ENCODE measurements around the gene TAF5L. TPM values are rescaled to one million over a fixed set of nuclear protein-coding genes. Genes with fewer than 3 reads are reported as not detected.
A peak's percentile ranks its signal among the peaks of the same experiment; 100 is the strongest.
"Not testable (repeated sequence)": the region's sequence is repeated elsewhere in the genome, so short reads cannot be mapped to it uniquely, and the experiment has no call there.

Gene TAF5L
- total RNA-seq, 1 donor from 2014 or later = 28.2 TPM

DNA sequence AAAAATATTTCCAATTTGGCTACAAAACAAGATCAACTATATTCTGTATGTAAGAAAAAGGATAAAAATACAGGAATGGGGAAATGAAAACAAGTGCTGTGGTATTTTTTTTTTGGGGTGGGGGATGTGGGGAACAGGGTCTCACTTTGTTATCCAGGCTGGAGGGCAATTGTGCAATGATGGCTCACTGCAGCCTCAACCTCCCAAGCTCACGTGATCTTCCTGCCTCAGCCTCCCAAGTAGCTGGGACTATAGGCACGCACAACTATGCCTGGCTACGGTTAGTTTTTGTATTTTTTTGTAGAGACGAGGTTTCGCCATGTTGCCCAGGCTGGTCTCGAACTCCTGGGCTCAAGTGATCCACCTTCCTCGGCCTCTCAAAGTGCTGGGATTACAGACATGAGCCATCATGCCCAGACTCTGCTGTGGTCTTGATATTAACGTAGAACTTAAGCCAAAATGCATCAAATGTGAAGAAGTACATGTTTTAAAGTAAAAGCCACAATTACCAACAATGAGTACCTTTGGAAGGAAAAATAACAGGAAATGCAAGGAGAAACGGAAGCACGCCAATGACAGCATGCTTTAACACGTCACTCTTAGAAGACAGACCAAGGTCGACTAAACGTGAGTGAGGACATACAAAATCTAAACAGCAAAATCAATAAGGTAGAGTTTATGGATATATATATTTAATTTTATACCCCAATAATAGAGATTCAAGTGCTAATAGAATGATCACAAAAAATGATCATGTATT lies 58.6 kb downstream of the TAF5L start:
- no peak for DNase-seq

DNA sequence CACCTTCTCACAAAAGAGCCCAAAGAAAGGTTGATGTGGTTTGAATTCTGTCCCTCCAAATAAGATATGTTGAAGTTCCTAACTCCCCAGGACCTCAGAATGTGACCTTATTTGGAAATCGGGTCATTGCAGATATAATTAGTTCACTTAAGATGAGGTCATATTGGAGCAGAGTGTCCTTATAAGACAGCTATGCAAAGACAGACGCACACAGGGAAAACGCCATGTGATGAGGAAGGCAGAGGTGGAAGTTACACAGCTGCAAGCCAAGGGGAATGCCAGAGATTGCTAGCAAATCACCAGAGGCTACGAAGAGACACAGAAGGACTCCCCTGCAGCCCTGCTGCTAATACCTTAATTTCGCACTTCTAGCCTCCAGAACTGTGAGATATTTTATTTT lies 62.2 kb downstream of the TAF5L start:
- no peak for DNase-seq

DNA sequence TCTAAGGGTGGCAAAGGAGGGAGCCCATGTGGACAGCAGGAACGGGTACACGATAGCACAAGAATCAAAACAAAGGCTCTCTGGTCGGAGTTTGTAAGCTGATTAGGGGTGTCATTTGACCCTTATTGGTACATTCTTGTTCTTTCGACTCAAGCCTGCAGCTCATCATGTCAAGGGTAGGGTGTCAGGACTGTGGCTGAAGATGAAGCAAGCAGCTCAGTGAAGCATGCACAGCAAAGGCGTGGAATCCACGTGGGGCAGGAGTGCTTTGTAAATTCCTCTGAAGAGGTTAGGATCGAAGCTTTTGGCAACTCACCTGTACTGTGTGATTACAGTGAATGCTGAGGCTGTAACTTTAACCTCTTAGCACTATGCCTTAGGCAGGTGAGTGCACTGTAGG lies 62.7 kb downstream of the TAF5L start:
- no peak for DNase-seq

DNA sequence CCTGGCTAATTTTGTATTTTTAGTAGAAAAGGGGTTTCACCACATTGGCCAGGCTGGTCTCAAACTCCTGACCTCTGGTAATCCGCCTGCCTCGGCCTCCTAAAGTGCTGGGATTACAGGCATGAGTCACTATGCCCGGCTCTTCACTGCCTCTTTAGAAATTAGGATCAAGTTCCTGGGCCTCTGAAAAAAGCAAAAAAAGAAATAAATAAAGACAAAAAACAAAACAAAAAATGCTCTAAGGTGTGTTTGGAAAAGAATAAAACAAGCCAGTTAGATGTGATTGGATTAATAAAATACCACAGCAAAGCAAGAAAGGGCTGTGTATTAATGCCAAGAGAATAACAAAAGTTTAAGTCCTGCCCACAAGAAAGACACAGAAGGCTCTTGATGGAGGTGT lies 63.2 kb downstream of the TAF5L start:
- DNase-seq = no peak

DNA sequence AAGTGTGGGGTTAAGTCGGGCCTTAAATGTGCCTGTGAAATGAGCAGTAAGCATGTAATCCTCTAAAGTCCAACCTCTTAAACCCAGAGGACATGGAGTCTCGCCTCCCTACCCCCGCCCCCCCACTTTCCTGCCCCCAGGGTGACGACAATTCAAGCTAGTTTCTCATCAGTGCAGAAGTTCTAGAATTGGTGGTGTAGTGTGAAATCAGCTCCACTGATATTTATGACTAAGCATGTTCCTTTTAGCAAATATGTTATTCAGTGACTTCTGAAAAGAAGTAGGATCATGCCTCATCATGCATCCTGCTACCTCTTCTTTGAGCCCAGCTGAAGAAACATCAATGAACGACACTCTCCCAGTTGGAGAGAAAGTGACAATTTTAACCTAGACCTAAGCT lies 64.8 kb downstream of the TAF5L start:
- DNase-seq = no peak

DNA sequence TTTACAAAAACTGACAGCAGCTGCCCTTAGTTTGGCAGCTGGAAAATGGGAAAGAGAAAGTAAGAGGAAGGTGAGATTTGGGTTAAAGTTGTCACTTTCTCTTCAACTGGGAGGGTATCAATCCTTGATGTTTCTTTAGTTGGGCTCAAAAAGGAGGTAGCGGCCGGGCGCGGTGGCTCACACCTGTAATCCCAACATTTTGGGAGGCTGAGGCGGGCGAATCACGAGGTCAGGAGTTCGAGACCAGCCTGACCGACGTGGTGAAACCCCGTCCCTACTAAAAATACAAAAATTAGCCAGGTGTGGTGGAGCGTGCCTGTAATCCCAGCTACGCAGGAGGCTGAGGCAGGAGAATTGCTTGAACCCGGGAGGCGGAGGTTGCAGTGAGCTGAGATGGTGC lies 65.8 kb downstream of the TAF5L start:
- DNase-seq = not testable (repeated sequence)

DNA sequence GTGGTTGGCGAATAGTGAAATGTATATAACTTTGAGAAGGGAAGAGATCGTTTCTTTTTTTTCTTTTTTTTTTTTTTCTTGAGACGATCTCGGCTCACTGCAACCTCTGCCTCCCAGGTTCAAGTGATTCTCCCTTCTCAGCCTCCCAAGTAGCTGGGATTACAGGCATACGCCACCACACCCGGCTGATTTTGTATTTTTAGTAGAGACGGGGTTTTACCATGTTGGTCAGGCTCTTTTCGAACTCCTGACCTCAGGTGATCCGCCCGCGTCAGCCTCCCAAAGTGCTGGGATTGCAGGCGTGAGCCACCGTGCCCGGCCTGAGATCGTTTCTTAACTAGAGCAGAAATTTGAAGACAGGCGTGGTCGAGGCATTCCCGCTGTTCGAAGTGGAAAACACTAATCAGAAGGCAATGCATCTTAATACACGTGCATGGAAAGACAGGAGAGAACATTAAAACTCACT lies 66.6 kb downstream of the TAF5L start:
- not testable (repeated sequence) for DNase-seq

DNA sequence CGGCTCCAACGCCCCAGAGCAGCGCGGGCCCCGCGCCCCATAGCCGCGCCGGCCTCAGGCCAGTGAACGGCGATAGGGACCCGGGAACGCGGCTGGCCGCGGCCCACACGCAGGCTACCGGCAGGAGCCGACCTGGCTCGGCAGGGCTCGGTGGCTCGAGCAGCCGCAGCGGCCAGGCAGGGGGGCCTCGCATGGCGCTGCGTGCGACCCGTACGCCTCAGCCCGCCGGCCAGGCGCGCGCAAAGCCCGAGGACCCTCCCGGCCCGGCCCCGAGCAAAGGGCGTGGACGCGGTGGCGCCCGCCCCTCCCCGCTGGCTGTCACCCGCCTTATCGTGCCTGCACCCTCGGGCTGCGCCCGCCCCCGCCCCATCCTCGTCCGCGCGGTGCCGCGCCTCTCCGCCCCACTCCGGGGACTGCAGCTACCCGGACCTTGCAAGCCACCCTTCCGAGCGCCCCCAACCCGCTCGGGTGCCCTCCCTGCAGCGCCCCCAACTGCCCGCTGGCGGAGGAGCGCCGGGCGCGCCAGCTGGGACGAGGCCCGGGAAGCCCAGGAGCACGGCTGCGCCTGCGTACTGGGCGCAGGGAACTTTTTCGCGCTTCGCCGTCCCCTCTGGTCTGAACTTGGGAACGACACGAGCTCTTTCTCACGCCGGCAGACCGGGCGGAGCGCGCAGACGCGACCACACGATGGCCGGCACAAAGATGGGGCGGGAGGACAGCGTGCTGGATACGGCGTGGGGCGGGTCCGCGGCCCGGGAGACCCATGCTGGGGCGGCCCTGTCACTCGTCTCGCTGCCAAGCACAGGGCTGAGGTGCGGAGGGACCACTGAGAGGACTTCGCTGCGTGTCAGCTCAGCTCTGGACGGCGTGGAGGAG lies 67.2 kb downstream of the TAF5L start, which contains the start of gene ABCB10:
ABCB10 (minus strand) TSS at position 248 of the 876 bp plus-strand sequence; CDS start at position 193, 55 bp downstream.
- peak; percentile 95 for DNase-seq

DNA sequence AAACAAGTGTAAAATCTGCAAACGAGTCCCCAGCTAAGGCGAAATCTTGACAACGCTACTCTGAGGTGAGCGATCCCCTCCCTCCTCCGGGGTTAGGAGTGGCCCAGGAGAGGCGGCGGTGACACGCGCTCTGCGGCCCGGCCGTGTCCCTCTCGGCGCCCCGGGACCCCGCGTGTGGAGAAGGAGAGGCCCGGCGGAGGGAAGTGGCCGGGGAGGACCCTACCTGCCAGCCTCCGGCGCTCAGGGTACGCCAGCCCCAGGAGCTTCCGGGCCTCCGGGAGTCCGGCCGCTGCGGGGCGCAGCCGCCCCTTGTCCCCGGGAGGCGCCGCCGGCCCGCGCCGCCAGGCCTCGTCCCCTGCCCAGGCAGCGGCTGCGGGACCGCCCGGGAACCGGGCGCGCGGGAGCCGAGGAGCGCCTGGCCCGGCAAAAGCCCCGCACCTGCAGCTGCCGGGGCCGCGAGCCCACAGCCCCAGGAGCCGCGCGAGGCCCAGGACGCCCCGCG lies 68.0 kb downstream of the TAF5L start:
- peak; percentile 35 for DNase-seq

DNA sequence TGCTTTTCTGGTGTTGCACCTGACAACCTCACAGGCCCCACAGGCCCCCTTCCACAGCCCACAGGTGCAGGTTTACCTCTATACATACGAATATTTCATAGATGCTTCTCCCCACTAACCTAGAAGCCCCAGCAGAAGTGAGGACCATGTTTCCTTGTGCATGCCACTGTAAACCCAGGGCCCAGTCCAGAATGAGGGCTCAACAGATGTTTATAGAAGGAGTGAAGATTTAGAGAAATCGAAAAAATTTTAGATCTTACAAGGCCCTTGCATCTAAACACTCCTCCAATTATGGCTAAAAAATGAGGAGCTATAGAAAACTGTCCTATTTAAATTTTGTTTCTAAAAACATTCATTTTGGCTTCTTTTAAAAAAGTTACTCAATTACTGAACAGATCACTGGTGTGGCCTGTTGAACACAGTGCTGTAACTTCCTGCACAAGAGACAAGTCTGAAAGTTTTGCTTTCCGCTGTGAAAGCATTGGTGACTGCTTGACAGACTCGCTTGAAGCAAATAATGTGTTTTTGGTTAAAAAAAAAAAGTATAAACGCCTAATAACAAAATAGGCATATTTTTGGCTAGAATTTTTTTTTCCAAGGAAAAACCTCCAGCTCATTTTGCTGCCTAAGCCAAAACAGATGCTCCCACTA lies 68.6 kb downstream of the TAF5L start:
- DNase-seq = no peak

DNA sequence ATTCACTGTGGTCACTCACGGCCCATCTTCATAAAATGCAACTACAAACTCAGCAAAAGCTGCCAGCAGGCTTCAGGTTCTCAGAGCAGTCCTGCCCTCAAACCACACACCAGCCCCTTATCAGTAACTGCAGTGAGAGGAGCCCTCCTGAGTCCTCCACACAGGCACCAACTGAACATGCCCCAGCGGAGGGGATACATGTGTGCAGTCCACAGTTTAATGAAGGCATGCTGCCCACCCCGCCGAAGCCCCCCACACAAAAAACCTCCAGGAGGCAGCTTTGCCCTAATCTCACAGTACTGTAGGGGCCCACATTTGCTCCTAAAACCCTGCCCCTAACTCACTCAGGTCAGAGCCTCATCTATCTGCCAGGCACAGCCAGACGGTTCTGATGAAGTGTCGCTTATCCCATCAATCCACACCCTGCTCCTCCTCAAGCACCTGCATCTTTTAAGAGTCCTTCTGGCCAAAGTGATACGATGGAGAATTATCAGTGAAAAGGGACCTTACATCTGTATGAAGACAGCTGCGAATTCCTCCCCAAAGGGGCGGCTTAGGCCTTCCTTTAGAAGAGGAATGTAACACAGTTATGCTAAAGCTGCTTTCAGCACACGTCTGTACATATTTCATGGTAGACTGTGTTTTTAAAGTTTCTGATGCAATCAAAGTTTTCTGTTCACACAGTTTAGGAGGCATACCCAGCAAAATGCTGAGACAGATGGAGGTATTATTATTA lies 70.9 kb downstream of the TAF5L start:
- no peak for DNase-seq

DNA sequence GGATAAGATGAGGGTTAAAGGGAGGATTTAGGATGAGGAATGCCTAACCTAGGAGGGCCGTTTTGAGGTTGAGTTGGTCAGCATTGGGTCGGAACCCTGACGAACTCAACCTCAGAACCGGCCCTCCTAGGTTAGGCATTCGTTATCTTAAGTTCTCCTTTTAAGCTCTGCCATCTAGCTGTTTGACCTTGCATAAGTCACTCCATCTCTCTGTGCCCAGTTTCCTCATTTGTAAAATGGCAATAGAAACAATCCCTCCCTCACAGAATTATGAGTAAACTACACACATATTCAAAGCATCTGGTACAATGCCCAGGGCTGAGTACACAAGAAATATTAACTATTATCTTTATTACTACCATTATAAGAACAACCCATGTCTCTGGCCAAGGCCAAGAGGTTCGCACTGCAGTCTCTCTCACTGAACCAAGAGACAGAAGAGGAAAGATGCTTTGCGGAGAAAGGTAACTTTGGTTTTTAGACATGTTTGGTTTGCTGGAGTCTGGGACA lies 72.2 kb downstream of the TAF5L start:
- DNase-seq = no peak

DNA sequence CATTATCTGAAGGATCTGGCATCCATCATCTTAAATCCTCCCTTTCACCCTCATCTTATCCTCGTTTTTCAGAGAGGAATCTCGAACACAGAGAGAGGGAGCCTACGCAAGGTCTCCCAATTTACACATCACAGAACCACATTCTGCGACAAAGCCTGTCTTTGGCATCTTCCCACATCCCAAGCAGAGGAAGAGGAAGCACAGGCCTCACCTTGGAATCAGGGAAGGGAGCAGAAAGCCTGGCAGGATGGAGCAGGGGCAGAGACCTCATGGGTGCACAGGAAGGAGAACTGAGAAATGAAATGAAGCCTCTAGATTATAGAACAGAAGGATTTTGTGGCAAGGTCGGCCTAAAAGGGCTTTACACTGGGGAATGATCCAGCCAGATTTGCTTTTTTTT lies 73.2 kb downstream of the TAF5L start:
- no peak for DNase-seq

DNA sequence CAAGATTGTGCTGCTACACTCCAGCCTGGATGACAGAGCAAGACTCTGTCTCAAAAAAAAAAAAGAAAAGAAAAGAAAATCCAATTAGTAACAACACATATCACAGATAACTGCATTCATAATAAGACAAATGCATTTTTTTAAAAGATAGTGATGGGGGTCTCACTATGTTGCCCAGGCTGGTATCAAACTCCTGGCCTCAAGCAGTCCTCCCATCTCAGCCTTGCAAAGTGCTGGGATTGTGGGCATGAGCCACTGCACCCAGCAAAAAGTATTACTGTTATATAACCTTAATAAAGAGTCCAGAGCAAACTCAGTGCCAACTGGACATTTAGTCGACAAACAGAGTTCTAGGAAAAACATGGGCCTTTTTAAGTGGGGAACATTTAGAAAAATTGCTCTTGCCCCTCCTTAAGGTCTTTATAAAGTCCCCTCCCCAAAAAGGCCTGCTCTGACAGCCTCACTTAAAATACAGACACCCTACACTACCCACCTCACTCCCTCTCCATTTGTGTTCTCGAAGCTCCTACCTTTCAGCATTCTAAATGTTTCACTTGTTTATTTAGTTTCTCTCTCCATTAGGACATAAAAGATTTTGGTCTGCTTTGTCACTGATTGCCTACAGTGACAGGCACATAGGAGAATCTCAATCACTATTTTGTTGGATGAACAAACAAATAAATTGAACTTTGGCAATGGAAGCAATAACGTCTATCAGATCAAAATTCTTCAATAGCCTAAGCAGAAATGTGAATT lies 74.9 kb downstream of the TAF5L start:
- no peak for DNase-seq

DNA sequence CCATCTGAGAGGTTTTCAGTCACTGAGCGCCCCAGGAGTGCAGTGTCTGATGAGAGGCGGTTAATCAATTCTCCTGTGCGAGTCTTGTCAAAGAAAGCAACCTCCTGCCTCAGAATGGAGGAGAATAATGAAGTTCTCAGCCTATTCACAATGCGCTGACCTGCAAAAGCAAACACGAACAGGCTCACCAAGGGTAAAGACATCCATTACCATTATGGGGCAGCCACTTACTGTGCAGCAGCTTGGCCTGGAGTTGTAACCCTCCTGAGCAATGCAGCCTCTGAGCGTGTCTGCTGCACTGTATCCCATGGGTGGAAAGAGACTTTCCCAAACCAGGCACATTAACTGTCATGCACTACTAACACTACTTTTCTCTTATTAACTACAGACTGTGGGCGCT lies 78.4 kb downstream of the TAF5L start:
- no peak for DNase-seq

DNA sequence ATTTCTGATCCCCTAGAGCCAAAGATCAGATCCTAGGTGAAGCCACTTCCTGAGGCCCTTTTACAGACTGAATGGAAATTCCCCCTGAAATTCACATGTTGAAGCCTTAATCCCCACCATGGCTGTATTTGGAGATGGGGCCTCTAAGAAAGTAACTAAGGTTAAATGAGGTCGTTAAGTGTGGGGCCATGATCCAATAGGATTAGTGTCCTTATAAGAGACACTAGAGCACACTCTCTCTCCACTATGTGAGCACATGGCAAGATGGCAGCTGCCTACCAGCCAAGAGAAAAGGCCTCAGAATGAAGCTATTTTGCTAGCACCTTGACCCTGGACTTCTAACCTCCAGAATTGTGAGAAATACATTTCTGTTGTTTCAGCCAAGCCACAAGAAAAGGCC lies 81.3 kb downstream of the TAF5L start:
- DNase-seq = no peak
